Endodermal cell (in vitro differentiated cells): Measurements from ENCODE around the gene B4GALT6. TPM values are rescaled to one million over a fixed set of nuclear protein-coding genes. Genes with fewer than 3 reads are reported as not detected.

Experiments used
- DNase-seq: peaks from one replicate; pipeline ENCODE4 v3.0.0-alpha.2; 2017
- H3K27ac ChIP-seq: 2 replicates; pipeline ENCODE4 v1.5.1; 2013; ENCODE audit warnings: mild to moderate bottlenecking, low read depth, low read length, moderate library complexity
- H3K27me3 ChIP-seq: 2 replicates; pipeline ENCODE4 v1.6.1; 2013; ENCODE audit warnings: mild to moderate bottlenecking, low read length, moderate library complexity; ENCODE audit not compliant: insufficient read depth, control insufficient read depth, poor library complexity, severe bottlenecking
- H3K36me3 ChIP-seq: 2 replicates; pipeline ENCODE4 v1.7.0; 2013; ENCODE audit warnings: mild to moderate bottlenecking, low read length, moderate library complexity; ENCODE audit not compliant: control insufficient read depth, insufficient read depth
- H3K4me1 ChIP-seq: one replicate; pipeline ENCODE4 v1.7.0; 2013; ENCODE audit warnings: low read length; ENCODE audit not compliant: control insufficient read depth, insufficient read depth
- H3K4me3 ChIP-seq: 2 replicates; pipeline ENCODE4 v1.5.1; 2013; ENCODE audit warnings: mild to moderate bottlenecking, low read length, moderate library complexity
- H3K9ac ChIP-seq: 2 replicates; pipeline ENCODE4 v1.6.1; 2013; ENCODE audit warnings: mild to moderate bottlenecking, low read length, moderate library complexity; ENCODE audit not compliant: poor library complexity, severe bottlenecking; ENCODE audit errors: extremely low read depth
- H3K9me3 ChIP-seq: 2 replicates; pipeline ENCODE4 v1.6.1; 2013; ENCODE audit warnings: mild to moderate bottlenecking, low read length, moderate library complexity; ENCODE audit not compliant: control insufficient read depth
- H3K27ac Mint-ChIP-seq: 2 replicates; pipeline ENCODE4 v1.8.0; 2020; ENCODE audit warnings: mixed read lengths
- H3K27me3 Mint-ChIP-seq: 2 replicates; pipeline ENCODE4 v1.8.0; 2021; ENCODE audit warnings: mild to moderate bottlenecking, mixed read lengths; ENCODE audit not compliant: insufficient read depth
- H3K36me3 Mint-ChIP-seq: 2 replicates; pipeline ENCODE4 v1.8.0; 2020; ENCODE audit warnings: low read depth, mixed read lengths
- H3K4me1 Mint-ChIP-seq: 2 replicates; pipeline ENCODE4 v1.8.0; 2020; ENCODE audit warnings: mixed read lengths
- H3K4me3 Mint-ChIP-seq: 2 replicates; pipeline ENCODE4 v1.8.0; 2020; ENCODE audit warnings: mild to moderate bottlenecking, moderate library complexity, mixed read lengths
- H3K9me3 Mint-ChIP-seq: 2 replicates; pipeline ENCODE4 v1.8.0; 2020; ENCODE audit warnings: mild to moderate bottlenecking, mixed read lengths
- WGBS, 2 experiments: methylation state at CpG; one replicate each; pipeline versions ENCODE4 v1.1.5 to v1.1.7; 2013; ENCODE audit warnings: missing lambda C conversion rate in 2 of 2, mixed read lengths in 1 of 2; ENCODE audit not compliant: insufficient coverage in 1 of 2, insufficient read length in 1 of 2; 5-methylcytosine and 5-hydroxymethylcytosine counted together
- total RNA-seq, 2 donors: library from RNA; stranded (reverse); fragmentation: NEBNext Ultra II Directional in 1 of 2; extraction: Animal tissue kit (Norgen Biotek cat#: 25700) in 1 of 2; gene quantifications; 2 replicates in 1 of 2; 3 replicates in 1 of 2; pipeline ENCODE4 v1.2.1, GENCODE V29; 2021
- TF ChIP-seq, protein P1 (sequence below): fragments of 200-600 bp; sonication (generic); conservative IDR thresholded peaks from 2 replicates; pipeline ENCODE4 v1.5.0; 2021; ENCODE audit warnings: antibody characterized with exemption, mild to moderate bottlenecking

Gene B4GALT6
- total RNA-seq, 2 donors from 2014 or later: 47.7 to 48.4 TPM

DNA sequence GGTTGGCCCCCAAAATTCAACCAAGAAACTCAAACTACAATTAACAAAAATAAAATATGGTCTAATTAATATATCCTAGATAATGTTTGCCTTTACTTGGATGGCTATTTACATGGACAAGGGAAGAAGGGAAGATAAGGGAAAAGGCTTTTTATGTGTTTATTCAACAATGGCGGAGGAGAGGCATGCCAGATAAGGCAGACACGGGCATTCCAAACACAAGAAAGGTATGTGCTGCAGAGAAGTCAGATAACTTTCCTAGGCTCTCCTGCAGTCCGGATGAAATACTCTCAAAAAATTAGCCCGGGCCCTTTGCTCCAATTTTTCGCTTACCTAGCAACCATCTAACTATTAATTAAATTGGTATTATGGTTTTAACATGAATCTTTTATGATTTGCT lies 97.8 kb downstream of the B4GALT6 start:
- H3K36me3 ChIP-seq: no peaks in the 10 kb centered on the region
- Mint-ChIP-seq H3K27ac (no peak overlapping the region), H3K4me1 (peaks cover 8% of the 10 kb centered on the region), H3K36me3 (no peaks in the 10 kb centered on the region), H3K4me3 (no peak overlapping the region), H3K27me3 (no peaks in the 10 kb centered on the region), H3K9me3 (no peaks in the 10 kb centered on the region)
- H3K4me3 ChIP-seq: peak overlapping the region; percentile 20
- H3K27ac ChIP-seq: no peak overlapping the region
- no peak for DNase-seq
- H3K4me1 ChIP-seq: peaks cover 3% of the 10 kb centered on the region
- H3K9ac ChIP-seq: no peak overlapping the region
- no peaks in the 10 kb centered on the region for H3K27me3 ChIP-seq
- WGBS, 2 experiments: 79 to 82% methylated on average over 2 to 3 of the region's 5 CpGs
- TF ChIP-seq, protein P1, sequence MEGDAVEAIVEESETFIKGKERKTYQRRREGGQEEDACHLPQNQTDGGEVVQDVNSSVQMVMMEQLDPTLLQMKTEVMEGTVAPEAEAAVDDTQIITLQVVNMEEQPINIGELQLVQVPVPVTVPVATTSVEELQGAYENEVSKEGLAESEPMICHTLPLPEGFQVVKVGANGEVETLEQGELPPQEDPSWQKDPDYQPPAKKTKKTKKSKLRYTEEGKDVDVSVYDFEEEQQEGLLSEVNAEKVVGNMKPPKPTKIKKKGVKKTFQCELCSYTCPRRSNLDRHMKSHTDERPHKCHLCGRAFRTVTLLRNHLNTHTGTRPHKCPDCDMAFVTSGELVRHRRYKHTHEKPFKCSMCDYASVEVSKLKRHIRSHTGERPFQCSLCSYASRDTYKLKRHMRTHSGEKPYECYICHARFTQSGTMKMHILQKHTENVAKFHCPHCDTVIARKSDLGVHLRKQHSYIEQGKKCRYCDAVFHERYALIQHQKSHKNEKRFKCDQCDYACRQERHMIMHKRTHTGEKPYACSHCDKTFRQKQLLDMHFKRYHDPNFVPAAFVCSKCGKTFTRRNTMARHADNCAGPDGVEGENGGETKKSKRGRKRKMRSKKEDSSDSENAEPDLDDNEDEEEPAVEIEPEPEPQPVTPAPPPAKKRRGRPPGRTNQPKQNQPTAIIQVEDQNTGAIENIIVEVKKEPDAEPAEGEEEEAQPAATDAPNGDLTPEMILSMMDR: no peak
- peaks cover 5% of the 10 kb centered on the region for H3K9me3 ChIP-seq

DNA sequence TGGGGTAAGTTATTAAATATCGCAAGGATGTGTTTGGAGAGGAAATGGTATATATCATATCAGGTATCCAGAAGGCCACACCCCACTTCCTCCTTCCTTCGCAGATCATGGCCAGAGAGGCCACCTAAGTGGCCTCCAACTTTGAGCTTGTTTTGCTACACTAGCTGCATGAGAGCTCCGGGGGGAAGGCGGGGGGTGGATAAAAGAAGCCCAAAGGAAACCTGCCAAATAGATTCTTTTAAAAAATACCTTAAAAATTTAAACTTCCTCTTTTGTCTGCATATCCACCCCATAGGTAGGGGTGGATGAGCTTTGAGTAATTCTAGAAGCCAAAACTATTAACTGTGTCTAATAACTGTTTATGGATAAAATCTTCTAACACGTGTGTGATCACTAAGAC lies 98.4 kb downstream of the B4GALT6 start:
- no peaks in the 10 kb centered on the region for H3K27me3 ChIP-seq
- Mint-ChIP-seq H3K36me3 (no peaks in the 10 kb centered on the region), H3K4me1 (peaks cover 7% of the 10 kb centered on the region), H3K27me3 (no peaks in the 10 kb centered on the region), H3K27ac (no peak overlapping the region), H3K9me3 (no peaks in the 10 kb centered on the region), H3K4me3 (no peak overlapping the region)
- WGBS, 2 experiments: 93% methylated on average over 4 of the region's 5 CpGs; no CpG with 5 or more reads in 1 of the 2 experiments
- no peak overlapping the region for H3K4me3 ChIP-seq
- no peak overlapping the region for H3K27ac ChIP-seq
- DNase-seq: no peak
- TF ChIP-seq, protein P1: no peak
- H3K4me1 ChIP-seq: peaks cover 3% of the 10 kb centered on the region
- H3K9ac ChIP-seq: no peak overlapping the region
- H3K36me3 ChIP-seq: no peaks in the 10 kb centered on the region
- peaks cover 5% of the 10 kb centered on the region for H3K9me3 ChIP-seq

DNA sequence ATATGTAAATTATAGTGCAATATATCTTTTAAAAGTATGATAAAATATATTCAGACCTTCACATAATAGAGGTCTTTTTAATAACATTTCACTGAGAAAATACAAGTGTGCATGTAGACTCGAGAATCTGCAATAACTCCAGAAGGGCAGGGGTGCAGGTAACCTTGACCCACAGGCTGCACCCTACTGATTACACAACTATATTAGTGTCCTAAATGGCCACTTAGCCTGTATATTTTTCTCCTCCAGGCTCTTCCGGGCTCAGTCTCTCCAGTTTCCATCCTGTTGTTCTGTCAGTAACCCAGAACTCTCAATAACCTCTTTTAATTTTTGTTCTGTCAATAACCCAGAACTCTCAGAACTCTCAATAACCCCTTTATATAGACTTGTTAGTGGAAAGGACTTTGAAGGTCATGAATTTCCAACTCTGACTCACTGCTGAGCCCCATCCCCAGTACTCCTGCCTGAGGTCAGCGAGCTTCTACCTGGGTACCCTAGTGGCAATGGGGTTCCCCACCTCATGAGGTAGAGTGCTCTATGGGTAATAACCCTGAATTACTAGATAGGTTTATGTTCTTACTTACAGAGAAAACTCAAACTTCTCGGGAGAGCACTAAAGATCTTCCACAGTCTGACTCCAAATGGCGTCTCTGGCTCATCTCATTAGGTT lies 101.1 kb downstream of the B4GALT6 start:
- Histone ChIP-seq H3K27me3 (no peaks in the 10 kb centered on the region), H3K4me3 (no peak overlapping the region), H3K9me3 (no peaks in the 10 kb centered on the region), H3K27ac (no peak overlapping the region), H3K36me3 (no peaks in the 10 kb centered on the region), H3K4me1 (peaks cover 3% of the 10 kb centered on the region), H3K9ac (no peak overlapping the region)
- H3K4me1 Mint-ChIP-seq: peaks cover 7% of the 10 kb centered on the region
- TF ChIP-seq, protein P1: no peak
- no peaks in the 10 kb centered on the region for H3K27me3 Mint-ChIP-seq
- no peaks in the 10 kb centered on the region for H3K36me3 Mint-ChIP-seq
- no peaks in the 10 kb centered on the region for H3K9me3 Mint-ChIP-seq
- 96 to 100% methylated on average over 4 to 5 of the region's 5 CpGs for WGBS, 2 experiments
- H3K4me3 Mint-ChIP-seq: no peak overlapping the region
- H3K27ac Mint-ChIP-seq: no peak overlapping the region
- no peak for DNase-seq
